SK-MEL-5 (cell line): Measurements from ENCODE around the gene PTGIS. TPM values are rescaled to one million over a fixed set of nuclear protein-coding genes. Genes with fewer than 3 reads are reported as not detected.

ENCODE experiments used
- DNase-seq: peaks from one replicate; pipeline ENCODE4 v3.0.0-alpha.2; 2016; ENCODE audit warnings: low read depth, low spot score
- in situ Hi-C: cut with HindIII; loops from 2 replicates; pipeline ENCODE4 v1.10.0; 2016; ENCODE audit warnings: low sequenced_read_pairs, high pct_unique_total_duplicates, low pct_unique_long_range_greater_than_20kb
- total RNA-seq: library from RNA; depleted of rRNA; stranded (reverse); fragments of >200 nt; shearing (Covaris generic); gene quantifications from 2 replicates; pipeline ENCODE4 v1.2.3, GENCODE V29; 2014

Gene PTGIS
- total RNA-seq, 1 experiment from 2014 or later, result 0.16 TPM

GRCh38 chr20:49583669-49584417 lies 15.9 kb upstream of the PTGIS start:
- DNase-seq, result no peak
- in situ Hi-C loops, result no loop called here

- DNase-seq, result no peak
- in situ Hi-C loops, result no loop called here
Measured at GRCh38 chr20:49583343-49583668, 15.4 kb upstream of the PTGIS start.

- DNase-seq, result no peak
- in situ Hi-C loops, result no loop called here
Measured at GRCh38 chr20:49582413-49583334, 14.7 kb upstream of the PTGIS start.

GRCh38 chr20:49581482-49581881 lies 13.5 kb upstream of the PTGIS start:
- in situ Hi-C loops, result no loop called here
- DNase-seq, result no peak

GRCh38 chr20:49580813-49581174 lies 12.9 kb upstream of the PTGIS start:
- DNase-seq, result no peak
- in situ Hi-C loops, result no loop called here

- in situ Hi-C loops, result no loop called here
- peak; percentile 43 for DNase-seq
Measured at GRCh38 chr20:49579874-49580812, 12.2 kb upstream of the PTGIS start.

GRCh38 chr20:49579195-49579594 lies 11.3 kb upstream of the PTGIS start:
- in situ Hi-C loops, result no loop called here
- no peak for DNase-seq

GRCh38 chr20:49578436-49578835 lies 10.5 kb upstream of the PTGIS start:
- DNase-seq, result no peak
- in situ Hi-C loops, result no loop called here

- in situ Hi-C loops, result no loop called here
- DNase-seq, result no peak
Measured at GRCh38 chr20:49575551-49576060, 7.7 kb upstream of the PTGIS start.

GRCh38 chr20:49573900-49574416 lies 6.0 kb upstream of the PTGIS start:
- in situ Hi-C loops, result no loop called here
- no peak for DNase-seq

GRCh38 chr20:49572857-49573256 lies 4.9 kb upstream of the PTGIS start:
- in situ Hi-C loops, result no loop called here
- DNase-seq, result no peak

- no peak for DNase-seq
- in situ Hi-C loops, result no loop called here
Measured at GRCh38 chr20:49571553-49571835, 3.6 kb upstream of the PTGIS start.

GRCh38 chr20:49570828-49571552 lies 3.1 kb upstream of the PTGIS start:
- no peak for DNase-seq
- in situ Hi-C loops, result no loop called here

GRCh38 chr20:49570161-49570827 lies 2.4 kb upstream of the PTGIS start:
- no peak for DNase-seq
- in situ Hi-C loops, result no loop called here

- in situ Hi-C loops, result no loop called here
Measured at GRCh38 chr20:49569411-49570115, 1.6 kb upstream of the PTGIS start.

More at GRCh38 chr20:49569411-49570115, 1.6 kb upstream of the PTGIS start:
- DNase-seq, result no peak
